ENCODE data around the gene NCAM1.
"Not testable (repeated sequence)": the region's sequence is repeated elsewhere in the genome, so short reads cannot be mapped to it uniquely, and the experiment has no call there.

The NCAM1 gene

GRCh38 chr11:112961146-112961668, at the start of gene NCAM1:
Gene NCAM1, plus strand, starts transcription at chr11:112961420.
- peak; percentile 4 for DNase-seq (ENCODE audit: low spot score)

GRCh38 chr11:112922606-112923005, 38.6 kb upstream of the NCAM1 start:
- DNase-seq (ENCODE audit: low spot score): no peak

- not testable (repeated sequence) for DNase-seq (ENCODE audit: low spot score)
Observed at GRCh38 chr11:112924836-112925235, 36.4 kb upstream of the NCAM1 start.

- DNase-seq (ENCODE audit: low spot score): no peak
Observed at GRCh38 chr11:112925516-112926310, 35.5 kb upstream of the NCAM1 start.

- no peak for DNase-seq (ENCODE audit: low spot score)
Observed at GRCh38 chr11:112928136-112928535, 33.1 kb upstream of the NCAM1 start.

- no peak for DNase-seq (ENCODE audit: low spot score)
Observed at GRCh38 chr11:112929432-112929831, 31.8 kb upstream of the NCAM1 start.

- DNase-seq (ENCODE audit: low spot score): no peak
Observed at GRCh38 chr11:112931703-112932102, 29.5 kb upstream of the NCAM1 start.

- DNase-seq (ENCODE audit: low spot score): no peak
Observed at GRCh38 chr11:112932593-112932992, 28.6 kb upstream of the NCAM1 start.

- DNase-seq (ENCODE audit: low spot score): no peak
Observed at GRCh38 chr11:112933970-112934369, 27.2 kb upstream of the NCAM1 start.

GRCh38 chr11:112941104-112941503, 20.1 kb upstream of the NCAM1 start:
- DNase-seq (ENCODE audit: low spot score): no peak

- DNase-seq (ENCODE audit: low spot score): no peak
Observed at GRCh38 chr11:112942966-112943643, 18.1 kb upstream of the NCAM1 start.

- DNase-seq (ENCODE audit: low spot score): no peak
Observed at GRCh38 chr11:112946866-112947265, 14.4 kb upstream of the NCAM1 start.

- DNase-seq (ENCODE audit: low spot score): no peak
Observed at GRCh38 chr11:112949781-112950575, 11.2 kb upstream of the NCAM1 start.

- no peak for DNase-seq (ENCODE audit: low spot score)
Observed at GRCh38 chr11:112958670-112959069, 2.5 kb upstream of the NCAM1 start.

GRCh38 chr11:112961751-112962578, 745 bp downstream of the NCAM1 start:
- DNase-seq (ENCODE audit: low spot score): no peak

- no peak for DNase-seq (ENCODE audit: low spot score)
Observed at GRCh38 chr11:112962579-112963367, 1.6 kb downstream of the NCAM1 start.

GRCh38 chr11:112963368-112963955, 2.2 kb downstream of the NCAM1 start:
- DNase-seq (ENCODE audit: low spot score): no peak

GRCh38 chr11:112965656-112966055, 4.4 kb downstream of the NCAM1 start:
- no peak for DNase-seq (ENCODE audit: low spot score)

GRCh38 chr11:112966561-112966960, 5.3 kb downstream of the NCAM1 start:
- no peak for DNase-seq (ENCODE audit: low spot score)

- no peak for DNase-seq (ENCODE audit: low spot score)
Observed at GRCh38 chr11:112967082-112967481, 5.9 kb downstream of the NCAM1 start.

Measured in NAMALWA (cell line).